A673 (cell line): ENCODE measurements around the gene CCDC178.

Experiments used
- CTCF ChIP-seq: fragments of 300-800, 200-600 bp; sonication (generic); conservative IDR thresholded peaks from 2 replicates; pipeline ENCODE4 v1.5.1; 2017; ENCODE audit warnings: low read depth, mild to moderate bottlenecking, antibody characterized with exemption, low read length, moderate library complexity, mixed read lengths
- EZH2 ChIP-seq: fragments of 200-600 bp; sonication (generic); IDR thresholded peaks from 2 replicates; pipeline ENCODE4 v1.6.1; 2017; ENCODE audit warnings: borderline replicate concordance, low read depth, mild to moderate bottlenecking, mixed read lengths, antibody characterized with exemption, low read length; ENCODE audit not compliant: poor library complexity, severe bottlenecking

DNA sequence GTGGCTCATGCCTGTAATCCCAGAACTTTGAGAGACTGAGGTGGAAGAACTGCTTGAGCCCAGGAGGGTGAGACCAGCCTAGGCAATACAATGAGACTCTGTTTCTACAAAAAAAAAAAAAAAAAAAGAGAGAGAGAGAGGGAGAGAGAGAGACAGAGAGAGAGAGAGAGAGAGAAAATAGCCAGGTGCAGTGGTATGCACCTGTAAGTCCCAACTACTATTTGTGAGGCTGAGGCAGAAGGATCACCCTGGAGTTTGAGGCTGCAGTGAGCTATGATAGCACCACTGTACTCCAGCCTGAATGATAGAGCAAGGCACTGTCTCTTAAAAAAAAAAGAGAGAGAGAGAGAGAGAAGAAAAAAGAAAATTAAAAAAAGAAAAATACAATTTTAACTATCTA is 245.7 kb downstream of the CCDC178 start:
- TF ChIP-seq EZH2 (no peak), CTCF (no peak)
